Measurements from ENCODE around the gene TRPM7.

DNA sequence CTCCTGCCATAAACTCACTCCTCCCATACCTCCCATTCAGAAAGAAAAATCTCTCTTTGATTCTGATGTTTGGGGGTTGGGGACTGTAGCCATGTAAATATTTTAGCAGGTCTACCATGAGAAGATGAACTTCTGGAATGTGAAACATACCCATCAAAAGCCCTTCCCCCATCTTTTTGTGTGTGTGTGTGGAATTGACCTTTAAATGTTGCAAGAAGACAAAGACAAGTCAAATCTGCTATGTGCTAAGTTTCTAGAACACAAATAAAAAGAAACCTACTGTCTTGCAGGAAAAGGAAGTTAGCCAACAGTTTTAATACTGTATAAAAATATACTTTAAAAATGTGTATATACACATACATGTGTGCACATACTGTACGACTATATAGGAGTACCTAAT is 110.4 kb downstream of the TRPM7 start:
- TF ChIP-seq, protein P1, sequence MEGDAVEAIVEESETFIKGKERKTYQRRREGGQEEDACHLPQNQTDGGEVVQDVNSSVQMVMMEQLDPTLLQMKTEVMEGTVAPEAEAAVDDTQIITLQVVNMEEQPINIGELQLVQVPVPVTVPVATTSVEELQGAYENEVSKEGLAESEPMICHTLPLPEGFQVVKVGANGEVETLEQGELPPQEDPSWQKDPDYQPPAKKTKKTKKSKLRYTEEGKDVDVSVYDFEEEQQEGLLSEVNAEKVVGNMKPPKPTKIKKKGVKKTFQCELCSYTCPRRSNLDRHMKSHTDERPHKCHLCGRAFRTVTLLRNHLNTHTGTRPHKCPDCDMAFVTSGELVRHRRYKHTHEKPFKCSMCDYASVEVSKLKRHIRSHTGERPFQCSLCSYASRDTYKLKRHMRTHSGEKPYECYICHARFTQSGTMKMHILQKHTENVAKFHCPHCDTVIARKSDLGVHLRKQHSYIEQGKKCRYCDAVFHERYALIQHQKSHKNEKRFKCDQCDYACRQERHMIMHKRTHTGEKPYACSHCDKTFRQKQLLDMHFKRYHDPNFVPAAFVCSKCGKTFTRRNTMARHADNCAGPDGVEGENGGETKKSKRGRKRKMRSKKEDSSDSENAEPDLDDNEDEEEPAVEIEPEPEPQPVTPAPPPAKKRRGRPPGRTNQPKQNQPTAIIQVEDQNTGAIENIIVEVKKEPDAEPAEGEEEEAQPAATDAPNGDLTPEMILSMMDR (IDR thresholded peaks at IDR 0.05) = no peak
- no peak for TF ChIP-seq POLR2A (IDR thresholded peaks at IDR 0.05)
